HG02870 (cell line): ENCODE data around the gene PGS1.

Source experiments
- ATAC-seq: cut with Tn5 transposase; IDR thresholded peaks from one replicate; pipeline ENCODE4 v1.9.1; 2021; ENCODE audit warnings: mild to moderate bottlenecking, moderate library complexity; ENCODE audit not compliant: unreplicated experiment

Gene PGS1

DNA sequence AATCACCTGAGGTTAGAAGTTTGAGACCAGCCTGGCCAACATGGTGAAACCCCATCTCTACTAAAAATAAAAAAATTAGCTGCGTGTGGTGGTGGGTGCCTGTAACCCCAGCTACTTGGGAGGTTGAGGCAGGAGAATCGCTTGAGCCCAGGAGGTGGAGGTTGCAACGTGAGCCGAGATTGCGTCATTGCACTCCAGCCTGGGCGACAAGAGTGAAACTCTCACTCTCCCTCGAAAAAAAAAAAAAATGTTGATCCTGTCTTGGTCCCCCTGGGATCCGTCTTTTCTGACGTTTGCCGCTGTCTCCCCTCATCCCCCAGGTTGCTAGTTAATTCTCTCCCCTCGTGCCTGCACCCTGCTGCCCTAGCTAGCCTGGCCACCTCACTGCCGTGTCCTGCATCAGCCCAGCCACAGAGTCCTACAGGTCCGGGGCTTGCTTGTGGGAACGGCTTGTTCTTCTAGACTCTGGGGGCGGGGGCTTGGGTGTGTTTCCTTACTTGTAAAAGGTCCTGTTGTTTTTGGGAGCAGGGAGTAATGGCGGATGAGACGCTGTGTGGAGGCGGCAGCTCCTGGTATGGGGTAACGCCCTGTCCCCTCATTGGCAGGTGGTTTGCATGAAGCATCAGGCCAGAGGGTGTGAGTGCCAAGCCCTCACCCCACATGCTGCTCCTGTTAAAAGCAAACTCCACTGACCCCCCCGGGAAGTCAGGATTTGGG lies 44.6 kb downstream of the PGS1 start:
- no peak for ATAC-seq

GRCh38 chr17:78423961-78424675 lies 45.7 kb downstream of the PGS1 start:
- no peak for ATAC-seq

- no peak for ATAC-seq
Measured at GRCh38 chr17:78425429-78425828, 47.0 kb downstream of the PGS1 start.

DNA sequence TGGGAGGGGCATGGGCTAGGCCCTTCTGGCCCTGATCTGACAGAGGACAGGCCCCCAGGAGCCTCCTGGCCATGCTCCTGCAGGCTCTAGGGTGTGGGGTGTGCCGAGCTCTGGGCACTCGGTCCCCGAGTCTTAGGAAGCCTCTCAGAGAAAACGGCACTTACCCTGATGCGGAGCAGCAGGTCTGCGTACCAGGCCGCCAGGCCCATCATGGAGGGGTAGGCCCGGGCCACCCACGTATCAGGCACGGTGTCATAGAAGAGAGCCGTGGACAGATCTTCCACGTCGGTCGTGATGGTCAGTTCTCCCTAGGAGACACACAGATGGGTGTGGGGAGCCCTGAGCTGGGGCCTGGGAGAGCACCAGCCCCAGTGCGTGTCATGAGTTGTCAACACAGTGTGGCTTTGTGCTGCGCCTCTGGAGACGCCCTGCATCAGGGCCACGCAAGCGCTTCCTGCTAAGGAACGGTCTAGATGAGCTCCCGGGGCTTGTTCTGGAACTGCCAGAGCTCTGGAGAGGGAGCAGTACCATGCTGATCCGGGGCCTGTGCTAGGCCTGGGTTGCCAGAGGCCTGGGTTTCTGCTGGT lies 47.9 kb downstream of the PGS1 start:
- no peak for ATAC-seq

GRCh38 chr17:78427140-78427539 lies 48.7 kb downstream of the PGS1 start:
- no peak for ATAC-seq

GRCh38 chr17:78428025-78428575 lies 49.7 kb downstream of the PGS1 start:
- no peak for ATAC-seq

DNA sequence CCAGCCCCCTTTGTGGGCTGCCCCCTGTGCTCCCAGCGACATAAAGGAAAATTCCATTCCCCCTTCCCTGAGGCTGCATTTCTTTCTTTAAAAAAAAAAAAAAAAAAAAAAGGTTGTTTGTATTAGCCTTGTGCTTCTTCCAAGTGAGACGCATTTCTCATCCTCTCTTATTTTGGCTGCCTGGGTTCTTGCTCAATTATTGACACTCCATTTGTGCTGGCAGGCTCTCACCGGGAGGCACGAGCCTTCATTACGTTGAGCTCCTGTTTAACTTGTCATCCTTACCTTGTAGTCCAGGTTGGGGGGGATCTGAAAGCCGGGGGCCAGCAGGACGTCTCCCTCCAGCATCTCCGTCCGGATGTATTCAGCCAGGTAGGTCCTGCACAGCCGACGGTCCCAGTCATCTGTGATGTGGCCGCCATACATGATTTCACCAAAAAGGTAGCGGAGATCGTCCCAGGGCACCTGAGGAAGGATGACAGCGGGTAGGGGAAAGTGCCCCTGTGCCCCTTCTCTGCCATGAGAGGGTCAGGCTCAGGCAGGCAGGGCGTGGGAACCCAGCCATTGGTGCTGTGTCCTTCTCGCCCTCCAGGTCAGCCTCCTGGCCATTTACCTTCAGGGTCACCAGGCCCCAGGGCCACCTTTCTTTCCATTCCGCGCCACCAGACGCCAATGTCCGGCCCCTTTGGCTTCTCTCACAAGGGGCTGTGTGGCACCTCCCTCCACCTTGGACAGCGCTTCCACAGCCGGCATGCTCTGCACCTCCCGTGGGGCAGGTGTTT lies 50.6 kb downstream of the PGS1 start:
- ATAC-seq, result no peak

DNA sequence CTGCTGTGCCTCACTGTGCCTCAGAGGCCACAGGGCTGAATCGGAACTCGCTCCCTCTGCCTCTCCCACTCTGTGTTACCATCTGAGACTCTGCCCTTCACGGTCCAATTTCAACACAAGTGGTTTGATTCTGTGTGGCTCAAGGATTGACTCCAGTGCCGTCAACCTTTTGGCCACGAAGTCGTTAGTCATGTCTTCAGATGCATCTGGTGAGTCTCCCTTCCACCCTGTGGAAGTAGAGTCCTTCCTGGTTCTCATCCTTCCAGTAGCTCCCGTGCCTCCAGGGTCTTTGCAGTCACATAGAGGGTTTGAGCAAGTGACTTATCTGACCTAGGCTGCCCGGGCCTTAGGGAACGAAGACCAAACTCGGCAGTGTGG lies 51.2 kb downstream of the PGS1 start:
- no peak for ATAC-seq

GRCh38 chr17:78430892-78431691 lies 52.6 kb downstream of the PGS1 start:
- no peak for ATAC-seq

DNA sequence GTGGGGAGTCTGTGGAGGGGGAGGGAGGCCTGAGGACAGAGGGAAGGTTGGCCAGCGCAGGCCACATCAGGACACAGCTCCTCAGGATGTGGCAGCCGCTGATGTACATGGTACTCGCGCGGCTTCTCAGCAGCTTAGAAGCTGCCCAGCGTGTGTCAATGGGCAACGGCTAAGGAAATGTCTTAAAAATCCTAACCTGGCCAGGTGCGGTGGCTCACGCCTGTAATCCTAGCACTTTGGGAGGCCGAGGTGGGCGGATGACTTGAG lies 53.2 kb downstream of the PGS1 start:
- no peak for ATAC-seq

DNA sequence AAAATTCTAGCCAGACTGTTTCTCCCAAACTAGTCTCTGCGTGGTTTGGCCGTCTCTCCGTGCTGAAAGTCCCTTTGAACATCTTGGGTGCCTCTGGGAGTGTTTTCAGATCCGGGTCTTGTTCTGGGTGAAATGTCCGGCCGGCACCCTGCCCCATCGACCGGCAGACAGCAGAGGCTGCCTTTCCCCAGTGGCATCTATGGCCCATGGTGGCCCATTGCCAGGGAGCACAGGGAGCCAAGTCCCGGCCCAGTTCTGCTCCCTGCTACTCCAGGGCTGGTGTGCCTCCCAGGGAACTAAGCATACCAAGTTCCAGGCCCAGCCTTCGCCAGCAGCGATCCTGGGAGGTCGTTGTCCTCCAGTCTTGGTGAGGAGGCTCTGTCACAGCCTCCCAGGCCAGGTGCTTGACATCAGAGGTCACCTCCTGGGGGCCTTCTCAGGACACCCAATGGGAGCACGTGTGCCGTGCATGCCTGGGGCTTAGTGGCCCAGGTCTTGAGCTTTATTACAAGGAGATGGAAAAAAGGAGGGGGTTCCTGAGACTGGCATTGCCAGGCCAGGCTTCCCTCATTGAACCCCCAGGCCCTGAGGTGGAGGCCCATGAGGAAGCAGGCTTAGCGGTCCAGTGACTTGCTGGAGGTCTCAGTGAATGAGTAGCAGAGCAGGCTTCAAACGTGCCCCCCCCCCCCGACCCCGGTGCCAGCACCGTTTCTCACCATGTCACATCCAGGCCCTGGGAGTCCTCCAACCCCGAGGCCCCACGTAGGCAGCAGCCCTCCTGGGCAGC lies 54.0 kb downstream of the PGS1 start:
- no peak for ATAC-seq

- no peak for ATAC-seq
Measured at GRCh38 chr17:78433013-78433727, 54.7 kb downstream of the PGS1 start.

- no peak for ATAC-seq
Measured at GRCh38 chr17:78433780-78434335, 55.4 kb downstream of the PGS1 start.

GRCh38 chr17:78434455-78435329 lies 56.2 kb downstream of the PGS1 start:
- no peak for ATAC-seq

- ATAC-seq, result no peak
Measured at GRCh38 chr17:78435330-78436005, 57.0 kb downstream of the PGS1 start.

- ATAC-seq, result no peak
Measured at GRCh38 chr17:78437508-78438169, 59.2 kb downstream of the PGS1 start.

DNA sequence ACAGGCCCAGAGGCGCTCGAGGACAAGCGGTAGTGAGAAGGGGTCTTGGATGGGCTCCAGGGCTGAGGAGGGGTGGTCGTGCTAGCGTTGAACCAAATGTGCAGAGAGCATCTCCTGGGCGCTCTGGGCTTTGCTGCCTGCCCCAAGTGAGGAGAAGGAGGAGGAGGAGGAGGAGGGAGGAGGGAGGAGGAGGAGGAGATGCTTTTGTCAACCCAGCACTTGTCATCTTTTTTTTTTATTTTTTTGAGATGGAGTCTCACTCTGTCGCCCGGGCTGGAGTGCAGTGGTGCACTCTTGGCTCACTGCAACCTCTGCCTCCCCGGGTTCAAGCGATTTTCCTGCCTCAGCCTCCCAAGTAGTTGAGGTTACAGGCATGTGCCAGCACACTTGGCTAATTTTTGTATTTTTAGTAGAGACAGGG lies 59.8 kb downstream of the PGS1 start:
- ATAC-seq, result no peak
